ENCODE data around the gene JAKMIP1.
A peak's percentile ranks its signal among the peaks of the same experiment; 100 is the strongest.

Gene JAKMIP1

DNA sequence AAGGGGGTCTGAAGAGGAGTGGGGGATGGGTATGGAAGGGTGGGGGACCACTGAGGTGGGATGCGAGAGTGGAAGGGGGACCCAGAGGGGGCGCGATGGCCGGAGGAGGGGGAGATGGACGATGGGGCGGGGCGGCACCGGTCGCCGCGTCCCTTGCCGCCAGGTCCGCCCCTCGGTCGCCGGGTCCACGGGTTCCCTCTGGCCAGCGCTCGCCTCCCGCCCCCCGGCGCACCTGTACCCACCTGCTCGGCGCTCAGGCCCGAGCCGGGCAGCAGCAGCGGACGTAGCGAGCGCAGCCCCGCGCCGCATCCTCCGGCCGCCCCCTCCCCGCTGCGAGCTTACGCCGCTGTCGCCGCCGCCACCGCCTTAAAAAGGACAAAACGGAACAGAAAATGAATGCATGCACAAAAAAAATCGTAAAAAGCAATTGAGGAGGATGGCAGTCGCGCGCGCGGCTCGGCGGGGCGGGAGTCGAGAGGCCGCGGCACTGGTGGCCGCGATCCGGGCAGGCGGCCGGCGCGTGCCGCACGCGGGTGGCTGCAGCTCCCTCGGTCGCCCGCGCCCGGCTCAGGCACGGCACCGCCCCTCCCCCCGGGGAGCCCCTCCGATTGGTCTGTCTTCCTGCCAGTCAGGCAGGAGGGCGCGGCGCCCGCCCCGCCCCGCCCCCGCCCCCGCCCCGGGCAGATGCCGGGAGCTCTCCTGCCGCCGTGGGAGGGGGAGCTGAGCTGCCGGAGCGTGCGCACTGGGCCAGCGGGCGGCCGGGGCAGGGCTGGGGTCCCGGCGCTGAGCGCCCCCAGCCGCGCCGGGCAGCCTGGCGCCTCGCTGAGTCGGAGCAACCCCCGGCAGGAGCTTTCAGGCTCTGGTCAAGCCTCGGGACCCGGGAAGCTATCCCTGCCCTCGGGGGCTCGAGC, at the start of gene JAKMIP1:
JAKMIP1 (minus strand) TSS at position 539 of the 911 bp plus-strand sequence. CDS start 87,699 bp downstream, outside the sequence.
- DNase-seq = peak; percentile 80

DNA sequence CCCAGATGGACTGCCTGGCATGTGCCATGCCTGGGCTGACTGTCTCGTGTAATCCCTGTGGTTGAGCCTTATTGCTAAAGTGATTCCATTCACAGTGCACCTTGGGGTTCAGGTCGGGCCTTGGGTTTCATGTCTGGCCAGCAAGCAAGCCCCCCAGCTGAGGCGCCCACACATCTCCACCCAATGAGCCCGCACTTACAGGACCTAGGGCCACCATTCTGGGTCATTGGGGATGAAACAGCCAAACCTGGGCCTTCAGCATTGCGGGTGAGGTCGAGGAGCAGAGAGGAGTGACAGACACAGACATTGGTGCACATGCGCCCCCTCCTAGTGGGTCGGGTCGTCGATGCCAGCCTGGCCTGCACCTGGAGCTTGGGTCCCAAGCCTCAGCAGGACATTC, 48.0 kb upstream of the JAKMIP1 start:
- no peak for DNase-seq

- DNase-seq = no peak
Measured at GRCh38 chr4:6246170-6246634, 45.9 kb upstream of the JAKMIP1 start.

GRCh38 chr4:6245246-6246169, 45.2 kb upstream of the JAKMIP1 start:
- no peak for DNase-seq

GRCh38 chr4:6242271-6243029, 42.1 kb upstream of the JAKMIP1 start:
- DNase-seq = no peak

DNA sequence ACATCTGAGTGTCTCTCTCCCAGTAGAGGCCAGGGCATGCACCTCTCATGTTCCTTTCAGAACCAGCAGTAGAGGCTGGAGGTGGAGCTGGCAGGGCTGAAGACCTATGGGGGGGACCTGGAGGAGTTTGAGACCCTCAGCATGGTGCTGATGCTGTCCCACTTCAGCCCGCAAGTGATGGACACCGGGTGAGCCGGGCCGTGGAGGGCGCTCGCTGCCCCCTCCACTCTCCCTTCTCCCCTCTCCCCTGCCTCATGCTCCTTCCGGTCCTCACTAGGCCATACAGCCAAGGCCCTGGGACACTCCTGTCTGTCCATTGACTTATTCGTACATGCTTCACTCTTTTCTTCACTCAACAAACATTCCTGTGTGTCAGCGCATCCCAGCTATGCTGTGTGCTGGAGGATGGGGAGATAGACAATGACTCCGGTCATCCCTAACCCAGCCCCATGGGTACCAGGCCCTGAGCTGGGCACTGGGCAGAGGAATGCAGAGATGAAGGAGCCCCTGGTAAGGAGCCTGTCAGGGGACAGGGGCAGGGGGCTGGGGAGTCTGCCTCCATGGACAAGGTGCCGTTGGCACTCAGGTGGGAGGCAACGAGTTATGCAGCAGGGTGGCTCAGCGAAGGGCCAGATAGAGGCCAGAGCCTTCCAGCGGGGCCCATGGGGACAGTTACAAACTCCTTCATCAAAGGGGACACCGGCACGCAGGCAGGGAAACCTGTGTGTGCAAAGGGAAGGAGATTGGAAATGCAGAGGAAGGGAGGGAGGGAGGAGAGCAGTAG, 40.9 kb upstream of the JAKMIP1 start:
- DNase-seq = no peak

DNA sequence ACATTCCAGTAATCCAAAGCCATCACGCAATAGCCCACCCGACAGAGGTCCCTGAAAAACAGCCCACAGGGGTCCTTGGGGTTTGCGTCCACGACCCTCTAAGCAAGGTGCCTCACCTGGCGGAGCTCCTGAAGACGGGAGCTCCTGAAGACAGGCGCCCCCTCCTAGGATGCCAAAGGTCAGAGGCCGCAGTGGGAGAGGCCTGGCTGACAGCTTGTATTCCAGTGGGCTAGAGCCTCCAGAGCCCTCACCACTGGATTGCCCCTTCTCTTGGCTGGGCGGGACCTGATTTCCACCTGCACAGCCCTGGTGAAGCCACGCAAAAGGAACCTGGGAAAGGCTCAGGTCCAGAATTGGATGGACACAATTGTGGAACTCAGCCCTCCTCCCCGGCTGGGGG, 39.6 kb upstream of the JAKMIP1 start:
- no peak for DNase-seq

GRCh38 chr4:6239486-6239885, 39.1 kb upstream of the JAKMIP1 start:
- no peak for DNase-seq

- DNase-seq = no peak
Measured at GRCh38 chr4:6236816-6237390, 36.6 kb upstream of the JAKMIP1 start.

DNA sequence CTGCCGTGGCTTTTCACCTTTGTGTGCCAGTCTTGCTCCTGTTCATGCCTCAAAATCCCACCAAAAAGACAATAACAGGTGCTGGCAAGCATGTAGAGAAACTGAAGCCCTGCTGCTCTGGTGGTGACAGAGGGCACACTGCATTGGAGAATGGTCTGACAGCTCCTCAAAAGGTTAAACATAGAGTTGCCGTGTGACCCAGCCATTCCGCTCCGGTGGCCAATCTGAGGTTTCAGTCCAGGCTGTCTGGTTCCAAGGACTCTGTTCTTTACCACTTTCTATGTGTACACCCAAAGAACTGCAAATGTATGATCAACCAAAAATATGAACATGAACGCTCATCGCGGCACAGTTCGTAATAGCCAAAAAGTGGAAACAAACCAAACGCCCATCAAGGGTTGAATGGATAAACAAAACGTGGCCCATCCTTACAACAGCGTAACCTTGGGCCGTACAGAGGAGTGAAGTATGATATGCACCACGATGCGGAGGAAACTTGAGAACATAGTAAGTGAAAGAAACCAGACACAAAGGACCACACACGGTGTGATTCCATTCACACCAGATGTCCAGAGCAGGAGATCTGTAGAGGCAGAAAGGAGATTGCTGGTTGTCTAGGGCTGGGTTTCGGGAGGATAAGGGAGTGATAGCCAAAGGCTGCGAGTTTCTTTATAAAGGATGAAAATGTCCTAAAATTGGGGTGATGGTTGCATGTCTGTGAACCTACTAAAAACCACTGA, 35.7 kb upstream of the JAKMIP1 start:
- DNase-seq = no peak

GRCh38 chr4:6235012-6235411, 34.7 kb upstream of the JAKMIP1 start:
- DNase-seq = no peak

- no peak for DNase-seq
Measured at GRCh38 chr4:6233929-6234328, 33.6 kb upstream of the JAKMIP1 start.

- no peak for DNase-seq
Measured at GRCh38 chr4:6232836-6233785, 32.8 kb upstream of the JAKMIP1 start.

- DNase-seq = no peak
Measured at GRCh38 chr4:6231663-6232165, 31.4 kb upstream of the JAKMIP1 start.

DNA sequence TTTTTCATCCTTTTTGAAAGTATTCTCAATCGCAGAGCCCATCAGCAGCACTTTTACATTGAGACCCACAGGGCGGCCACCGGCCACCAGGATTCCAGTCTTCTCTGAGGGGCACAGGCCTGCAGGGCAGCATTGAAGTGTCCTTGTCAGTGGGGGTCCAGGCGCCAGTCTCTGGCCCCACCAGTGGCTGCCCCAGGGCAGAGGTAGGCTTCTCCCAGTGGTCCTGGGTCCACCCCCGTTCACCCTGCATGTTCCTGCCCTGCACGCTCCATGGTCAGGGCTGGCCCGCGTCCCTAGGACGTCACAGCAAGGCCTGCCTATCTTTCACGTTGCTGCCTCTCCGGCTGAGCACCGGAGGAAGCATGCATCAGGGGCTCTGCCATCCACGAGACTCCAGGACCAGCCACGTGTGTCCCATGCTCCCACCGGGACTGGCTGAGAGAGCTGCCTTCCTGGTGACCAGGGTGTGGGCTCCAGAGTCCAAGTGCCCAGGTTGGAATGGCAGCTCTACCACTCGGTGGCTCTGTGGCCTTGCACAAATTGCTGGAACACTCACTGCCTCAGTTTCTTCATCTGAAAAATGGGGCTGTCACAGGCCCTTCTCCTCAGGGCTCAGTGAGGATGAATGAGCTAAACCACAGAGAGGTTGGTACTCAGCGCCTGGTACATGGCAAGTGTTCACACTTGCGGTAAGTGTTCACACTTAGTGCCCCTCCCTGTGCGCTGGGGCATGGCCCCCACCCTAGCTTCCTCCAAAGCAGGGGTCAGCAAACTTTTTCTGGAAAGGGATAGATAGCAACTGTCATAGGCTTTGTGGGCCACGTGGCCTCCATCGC, 30.7 kb upstream of the JAKMIP1 start:
- DNase-seq = no peak

GRCh38 chr4:6230502-6230785, 30.1 kb upstream of the JAKMIP1 start:
- no peak for DNase-seq

DNA sequence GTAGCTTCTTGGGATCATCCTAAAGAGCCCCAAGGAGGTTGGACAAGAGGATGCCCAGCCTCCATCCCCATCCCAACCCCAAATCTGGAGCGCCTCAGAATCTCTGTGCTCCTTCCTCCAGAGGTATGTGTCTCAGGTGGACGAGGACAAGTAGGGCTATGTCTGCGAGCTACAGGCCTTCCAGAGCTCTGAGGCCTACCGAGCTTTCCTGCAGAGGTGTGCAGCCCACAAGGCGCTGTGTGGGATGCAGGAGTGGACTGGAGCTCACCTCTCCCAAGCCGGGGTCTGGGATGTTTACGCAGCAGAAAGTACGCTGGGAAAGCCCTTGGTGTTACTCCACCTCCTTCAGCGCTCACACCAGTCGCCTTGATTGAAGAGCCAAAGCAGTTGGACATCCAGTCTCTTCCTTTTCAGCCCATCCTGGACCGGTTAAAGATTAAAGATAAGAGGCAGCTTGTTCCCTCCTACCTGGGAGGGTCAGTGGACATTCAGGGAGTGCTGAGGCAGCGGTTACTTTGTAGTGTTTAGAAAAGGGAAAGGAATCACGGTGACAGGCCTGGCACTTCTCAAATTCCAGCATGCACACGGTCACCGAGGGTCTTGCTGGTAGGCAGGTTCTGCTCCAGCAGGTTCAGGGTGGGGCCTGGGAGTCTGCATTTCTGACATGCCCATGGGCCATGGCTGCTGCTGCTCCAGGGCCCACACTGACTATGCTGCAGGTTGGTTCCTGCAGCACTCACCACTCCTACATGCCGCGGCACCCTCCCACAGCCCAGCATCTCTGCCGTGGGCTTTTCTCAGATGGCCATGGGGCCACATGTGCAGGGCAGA, 29.5 kb upstream of the JAKMIP1 start:
- DNase-seq = no peak

DNA sequence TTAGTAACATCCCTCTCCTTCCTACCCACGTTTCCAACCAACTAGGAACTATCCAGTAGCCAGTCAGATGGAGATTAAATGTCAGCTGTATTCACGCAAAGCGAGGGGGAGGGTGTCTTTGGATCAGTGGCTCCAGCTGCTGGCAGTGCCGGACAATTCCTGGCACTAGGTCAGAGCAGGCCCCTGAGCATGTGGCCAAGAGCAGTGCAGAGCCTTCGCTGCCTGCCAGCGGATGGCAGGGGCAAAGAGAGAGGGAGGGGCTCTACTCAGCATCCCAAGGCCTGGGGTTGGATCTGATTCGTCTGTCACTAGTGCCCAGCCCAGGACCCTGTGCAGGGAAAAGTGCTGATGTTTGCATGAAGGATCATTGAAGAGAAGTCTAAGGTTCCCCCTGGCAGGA, 28.7 kb upstream of the JAKMIP1 start:
- no peak for DNase-seq
